ENCODE data around the gene ASIC3.

The ASIC3 gene

DNA sequence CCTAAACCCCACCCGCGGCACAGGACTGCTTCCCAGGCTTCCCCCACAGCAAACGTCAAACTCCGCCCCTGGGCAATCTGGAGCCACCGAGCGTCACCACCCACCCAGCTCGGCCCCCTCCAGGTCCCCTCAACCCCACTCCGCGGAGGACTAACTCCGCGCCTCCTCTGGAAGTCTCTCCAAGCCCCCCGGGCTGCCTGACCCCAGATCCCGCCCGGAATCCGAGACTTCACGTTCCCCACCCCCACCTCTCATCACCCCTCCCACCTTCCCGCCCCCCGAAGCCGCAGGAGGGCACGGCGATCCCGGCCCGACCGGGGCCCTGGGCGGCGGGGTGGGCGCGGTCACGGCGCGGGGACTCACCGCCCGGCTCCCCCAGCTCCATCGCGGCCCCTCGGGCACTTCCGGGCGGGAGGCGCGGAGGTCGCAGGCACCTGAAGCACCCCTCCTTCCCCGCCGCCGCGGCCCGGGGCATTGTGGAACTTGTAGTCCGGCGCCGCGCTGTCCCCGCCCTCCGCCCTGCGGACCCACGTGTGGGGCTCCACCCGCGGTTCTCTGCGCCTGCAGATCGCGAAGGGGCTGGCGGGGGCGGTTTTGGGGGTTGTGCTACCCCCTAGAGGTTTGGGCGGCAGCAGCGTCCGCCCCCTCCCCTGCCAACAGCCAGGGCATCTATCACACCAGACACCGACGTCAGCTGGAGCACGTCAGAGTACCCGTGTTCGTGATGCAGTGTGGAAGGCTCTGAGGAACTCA is 34.9 kb downstream of the ASIC3 start, which contains the start of gene TMUB1:
Gene TMUB1, minus strand, starts transcription at position 423 of the 753 bp plus-strand sequence. CDS start 930 bp downstream, outside the sequence.
- in situ Hi-C loops (cut with HindIII; ENCODE audit: low sequenced_read_pairs) = no loop called here
- TF ChIP-seq, protein P1, sequence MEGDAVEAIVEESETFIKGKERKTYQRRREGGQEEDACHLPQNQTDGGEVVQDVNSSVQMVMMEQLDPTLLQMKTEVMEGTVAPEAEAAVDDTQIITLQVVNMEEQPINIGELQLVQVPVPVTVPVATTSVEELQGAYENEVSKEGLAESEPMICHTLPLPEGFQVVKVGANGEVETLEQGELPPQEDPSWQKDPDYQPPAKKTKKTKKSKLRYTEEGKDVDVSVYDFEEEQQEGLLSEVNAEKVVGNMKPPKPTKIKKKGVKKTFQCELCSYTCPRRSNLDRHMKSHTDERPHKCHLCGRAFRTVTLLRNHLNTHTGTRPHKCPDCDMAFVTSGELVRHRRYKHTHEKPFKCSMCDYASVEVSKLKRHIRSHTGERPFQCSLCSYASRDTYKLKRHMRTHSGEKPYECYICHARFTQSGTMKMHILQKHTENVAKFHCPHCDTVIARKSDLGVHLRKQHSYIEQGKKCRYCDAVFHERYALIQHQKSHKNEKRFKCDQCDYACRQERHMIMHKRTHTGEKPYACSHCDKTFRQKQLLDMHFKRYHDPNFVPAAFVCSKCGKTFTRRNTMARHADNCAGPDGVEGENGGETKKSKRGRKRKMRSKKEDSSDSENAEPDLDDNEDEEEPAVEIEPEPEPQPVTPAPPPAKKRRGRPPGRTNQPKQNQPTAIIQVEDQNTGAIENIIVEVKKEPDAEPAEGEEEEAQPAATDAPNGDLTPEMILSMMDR (IDR thresholded peaks at IDR 0.05; ENCODE audit: low read depth, low read length, missing control alignments) = no peak
- DNase-seq (ENCODE audit: low read depth) = no peak
- peak within 1 kb of the TSS; percentile 93 for H3K4me3 ChIP-seq (ENCODE audit: low read depth, low read length)

DNA sequence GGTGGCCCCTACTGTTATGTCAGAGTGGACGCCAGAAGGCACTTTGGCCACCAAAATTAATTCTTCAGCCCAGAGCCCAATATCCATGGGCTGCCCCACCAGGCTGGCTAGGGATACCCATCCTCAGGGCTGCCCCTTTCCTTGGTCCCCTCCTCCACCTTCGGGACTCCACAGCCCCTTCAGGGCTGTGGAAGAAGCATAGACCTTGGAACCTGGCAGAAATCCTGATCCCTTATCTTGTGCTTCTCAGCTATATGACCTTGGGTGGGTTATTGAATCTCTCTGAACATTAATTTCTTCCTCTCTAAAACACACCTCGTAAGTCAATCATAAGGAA is 35.5 kb downstream of the ASIC3 start:
- TF ChIP-seq, protein P1 (IDR thresholded peaks at IDR 0.05; ENCODE audit: low read depth, low read length, missing control alignments) = no peak
- H3K4me3 ChIP-seq (ENCODE audit: low read depth, low read length) = peak overlapping the region; percentile 93
- DNase-seq (ENCODE audit: low read depth) = no peak
- in situ Hi-C loops (cut with HindIII; ENCODE audit: low sequenced_read_pairs) = no loop called here

DNA sequence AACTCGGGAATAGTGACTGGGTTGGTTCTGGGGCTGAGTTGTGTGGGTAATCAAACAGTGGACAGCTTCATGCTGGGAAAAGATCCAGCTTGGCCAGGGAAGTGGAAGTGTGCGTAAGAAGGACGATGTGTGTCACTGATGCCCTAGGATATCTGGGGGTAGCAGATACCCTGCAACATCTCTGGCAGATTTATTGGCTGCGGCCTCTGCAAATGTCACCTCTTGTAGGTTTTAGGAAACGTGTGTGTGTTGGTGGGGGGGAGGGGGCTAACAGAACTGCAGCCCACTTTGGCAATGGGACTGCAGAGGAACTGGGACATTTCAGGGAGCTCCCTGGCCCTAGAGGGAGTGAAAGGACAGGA is 37.0 kb downstream of the ASIC3 start:
- in situ Hi-C loops (cut with HindIII; ENCODE audit: low sequenced_read_pairs) = no loop called here
- no peak for DNase-seq (ENCODE audit: low read depth)
- TF ChIP-seq, protein P1 (IDR thresholded peaks at IDR 0.05; ENCODE audit: low read depth, low read length, missing control alignments) = no peak
- H3K4me3 ChIP-seq (ENCODE audit: low read depth, low read length) = peak overlapping the region; percentile 55

DNA sequence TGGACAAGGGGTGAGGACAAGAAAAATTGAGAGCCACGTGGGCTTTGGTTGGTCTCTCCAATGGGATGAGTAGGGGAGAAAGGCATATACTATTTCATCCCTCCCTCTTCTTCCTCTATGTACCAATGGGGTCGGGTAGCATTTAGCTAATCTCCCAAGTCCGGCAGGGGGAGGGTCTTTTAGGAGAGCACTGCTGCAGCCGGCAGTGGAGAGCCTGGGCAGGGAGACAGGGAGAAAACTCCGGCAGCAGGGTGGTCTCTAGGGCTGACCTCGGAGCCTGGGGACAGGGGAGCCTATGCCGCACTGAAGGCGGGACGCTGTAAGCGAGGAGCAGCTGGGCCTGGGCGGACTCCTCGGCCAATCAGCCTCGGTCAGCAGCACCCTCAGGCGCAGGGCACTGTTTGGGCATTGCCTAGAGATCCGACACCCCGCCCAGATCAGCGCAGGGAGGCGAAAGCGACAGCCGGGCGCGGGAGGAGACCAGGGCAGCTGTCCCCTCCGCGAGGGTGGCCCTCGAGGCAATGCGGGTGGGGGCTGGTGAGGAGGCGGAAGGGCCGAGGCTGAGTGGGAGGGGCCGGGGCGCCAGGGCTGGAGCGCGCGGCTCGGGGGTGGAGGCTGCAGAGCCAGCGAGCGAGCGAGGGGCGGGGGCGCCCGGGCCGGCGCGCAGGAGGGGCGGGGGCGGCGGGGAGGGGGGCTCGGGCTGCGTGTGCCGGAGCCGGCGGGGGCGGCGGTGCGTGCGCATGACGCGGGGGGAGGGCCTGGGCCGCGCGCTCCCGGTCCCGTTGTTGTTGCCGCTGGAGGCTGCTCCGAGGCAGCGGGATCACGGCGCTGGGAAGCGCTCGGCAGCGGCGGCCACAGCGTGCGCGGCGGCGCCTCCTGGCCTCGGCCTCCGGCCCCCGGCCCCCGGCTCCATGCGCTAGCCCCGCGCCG is 37.6 kb downstream of the ASIC3 start, which contains the start of gene AGAP3:
Gene AGAP3, plus strand, starts transcription at position 785 of the 930 bp plus-strand sequence. CDS start 267 bp downstream, outside the sequence.
- DNase-seq (ENCODE audit: low read depth) = no peak
- peak within 1 kb of the TSS; percentile 55 for H3K4me3 ChIP-seq (ENCODE audit: low read depth, low read length)
- in situ Hi-C loops (cut with HindIII; ENCODE audit: low sequenced_read_pairs) = no loop called here
- TF ChIP-seq, protein P1 (IDR thresholded peaks at IDR 0.05; ENCODE audit: low read depth, low read length, missing control alignments) = no peak

DNA sequence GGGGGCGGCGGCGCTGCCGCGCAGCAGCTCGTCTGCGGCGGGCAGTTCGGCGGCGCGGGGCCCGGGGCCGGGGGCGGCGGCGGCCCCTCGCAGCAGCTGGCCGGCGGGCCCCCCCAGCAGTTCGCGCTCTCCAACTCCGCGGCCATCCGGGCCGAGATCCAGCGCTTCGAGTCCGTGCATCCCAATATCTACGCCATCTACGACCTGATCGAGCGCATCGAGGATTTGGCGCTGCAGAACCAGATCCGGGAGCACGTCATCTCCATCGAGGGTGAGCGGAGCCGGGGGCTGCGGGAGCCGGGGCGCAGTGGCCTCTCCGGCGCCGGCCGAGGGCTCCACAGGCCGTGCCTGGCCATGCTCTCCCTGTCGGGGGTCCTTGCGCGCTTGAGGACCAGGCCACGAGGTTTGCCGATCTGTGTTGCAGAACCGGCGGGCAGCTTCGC is 38.5 kb downstream of the ASIC3 start:
- in situ Hi-C loops (cut with HindIII; ENCODE audit: low sequenced_read_pairs) = no loop called here
- TF ChIP-seq, protein P1 (IDR thresholded peaks at IDR 0.05; ENCODE audit: low read depth, low read length, missing control alignments) = no peak
- peak overlapping the region; percentile 55 for H3K4me3 ChIP-seq (ENCODE audit: low read depth, low read length)
- DNase-seq (ENCODE audit: low read depth) = no peak

DNA sequence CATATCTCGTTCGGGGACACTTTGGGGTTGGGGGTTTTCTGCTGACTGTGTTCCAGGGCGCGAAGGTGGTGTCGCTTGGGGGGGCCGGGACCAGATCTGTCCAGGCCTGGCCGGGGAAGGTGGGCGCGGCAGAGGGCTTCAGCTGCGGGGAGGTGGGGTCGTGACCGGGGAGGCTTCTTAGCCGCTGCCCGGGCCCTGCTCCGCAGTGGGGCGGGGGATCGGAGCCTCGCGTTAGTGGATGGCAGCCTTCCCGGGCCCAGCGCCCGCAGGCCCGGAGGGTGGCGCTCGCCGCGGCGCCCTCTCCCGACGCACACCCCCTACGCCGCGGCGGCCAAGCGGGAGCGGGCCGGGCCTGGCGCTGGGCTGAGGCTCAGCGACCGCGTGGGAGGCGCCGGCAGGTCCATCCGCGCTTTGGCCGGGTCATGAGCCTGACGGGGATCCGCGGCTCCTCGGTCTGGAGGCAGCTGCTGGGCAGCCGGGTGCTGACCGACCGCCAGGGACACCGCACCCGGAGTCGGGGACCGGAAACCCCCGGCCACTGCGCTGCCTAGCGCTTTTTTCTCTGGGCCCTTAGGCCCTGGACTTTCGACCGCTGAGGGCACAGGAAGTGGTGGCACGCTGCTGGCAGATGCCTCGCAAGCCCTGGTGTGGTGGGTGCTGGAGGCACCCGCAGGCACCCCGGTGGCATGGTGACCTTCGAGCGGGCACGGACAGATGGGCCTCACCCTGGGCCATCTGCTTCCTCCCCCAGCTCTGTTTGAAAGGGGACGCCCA is 39.1 kb downstream of the ASIC3 start:
- in situ Hi-C loops (cut with HindIII; ENCODE audit: low sequenced_read_pairs) = no loop called here
- TF ChIP-seq, protein P1 (IDR thresholded peaks at IDR 0.05; ENCODE audit: low read depth, low read length, missing control alignments) = no peak
- no peak for DNase-seq (ENCODE audit: low read depth)
- H3K4me3 ChIP-seq (ENCODE audit: low read depth, low read length) = peak overlapping the region; percentile 55
